GM19023 (cell line): Measurements from ENCODE around the gene MMP17.
A peak's percentile ranks its signal among the peaks of the same experiment; 100 is the strongest.

ENCODE experiments used
- ATAC-seq: cut with Tn5 transposase; IDR thresholded peaks from one replicate; pipeline ENCODE4 v1.9.1; 2021; ENCODE audit warnings: mild to moderate bottlenecking, moderate library complexity; ENCODE audit not compliant: unreplicated experiment

The MMP17 gene

GRCh38 chr12:131892711-131893604, 64.8 kb downstream of the MMP17 start:
- ATAC-seq: no peak

DNA sequence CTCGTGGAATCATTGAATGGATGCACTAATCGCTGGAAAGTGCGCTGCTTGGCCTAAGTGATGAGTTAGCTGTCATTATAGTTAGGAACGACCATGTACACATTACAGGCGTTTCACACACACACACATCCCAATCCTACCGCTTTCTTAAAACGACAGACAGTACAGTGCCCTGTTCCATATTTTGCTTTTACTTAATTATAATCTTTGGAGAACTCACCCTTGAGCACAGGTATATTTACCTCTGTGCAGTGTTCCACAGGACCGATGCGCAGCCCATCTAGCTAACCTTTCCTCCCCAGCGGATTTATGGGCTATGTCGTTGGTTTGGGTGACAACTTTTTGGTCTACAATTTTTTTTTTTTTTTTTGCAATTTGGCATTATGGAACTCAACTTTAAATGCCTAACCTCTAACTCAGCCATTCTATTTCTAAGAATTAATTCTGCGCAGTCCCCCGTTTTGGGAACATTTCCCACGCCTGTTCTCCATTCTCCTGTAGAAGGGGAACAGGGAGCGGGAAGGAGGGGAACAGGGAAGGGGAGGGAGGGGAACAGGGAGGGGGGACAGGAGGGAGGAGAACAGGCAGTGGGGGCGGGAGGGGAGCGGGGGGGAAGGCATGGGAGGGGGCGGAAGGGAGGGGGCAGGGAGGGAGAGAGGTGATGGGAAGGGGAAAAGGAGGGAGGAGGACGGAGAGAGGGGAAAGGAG, 65.6 kb downstream of the MMP17 start:
- no peak for ATAC-seq

GRCh38 chr12:131894313-131894860, 66.2 kb downstream of the MMP17 start, which contains the start of gene ULK1:
Gene ULK1 (plus strand): TSS chr12:131894622. CDS start chr12:131895002, 380 bp downstream.
- peak; percentile 77 for ATAC-seq

GRCh38 chr12:131894981-131895639, 66.9 kb downstream of the MMP17 start:
- ATAC-seq: no peak

- ATAC-seq: peak; percentile 11
These were observed 67.5 kb downstream of the MMP17 start for GRCh38 chr12:131895640-131896079.

DNA sequence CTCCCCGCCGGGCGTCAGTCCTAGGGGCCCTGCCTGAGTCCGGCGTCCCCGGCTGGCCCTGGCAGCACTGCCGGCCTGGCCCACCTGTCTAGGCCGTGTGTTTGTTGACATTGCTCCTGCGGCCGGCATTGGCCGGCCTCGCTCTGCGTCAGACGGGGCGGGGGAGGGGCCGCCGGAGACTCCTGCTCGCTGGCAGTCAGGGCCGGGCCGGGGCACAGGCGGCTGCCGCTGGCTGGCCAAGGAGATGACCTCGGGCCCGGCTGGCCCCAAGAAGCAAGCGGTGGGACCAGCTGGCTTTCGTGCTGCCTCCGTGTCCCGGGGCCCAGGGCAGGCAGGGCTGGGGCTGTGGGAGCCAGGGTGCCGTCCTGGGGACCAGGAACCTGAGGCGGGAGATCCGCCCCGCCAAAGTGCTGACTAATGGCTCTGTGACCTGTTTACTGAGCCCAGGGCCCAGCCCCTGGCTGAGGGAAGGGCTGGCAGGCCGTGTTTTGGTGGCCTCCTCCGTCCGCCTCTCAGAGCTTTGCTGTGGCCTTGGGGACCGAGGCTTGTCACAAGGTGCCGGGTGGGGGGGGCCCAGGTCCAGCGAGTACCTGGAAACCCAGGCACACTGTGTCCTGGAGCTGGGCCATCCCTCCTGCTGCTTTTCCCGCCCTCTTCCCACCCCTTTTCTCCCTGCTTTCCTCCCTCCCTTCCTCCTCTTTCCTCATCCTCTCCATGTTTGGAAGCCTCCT, 68.1 kb downstream of the MMP17 start:
- peak; percentile 62 for ATAC-seq

GRCh38 chr12:131896811-131897270, 68.6 kb downstream of the MMP17 start:
- no peak for ATAC-seq

GRCh38 chr12:131897276-131897675, 69.1 kb downstream of the MMP17 start:
- ATAC-seq: no peak

DNA sequence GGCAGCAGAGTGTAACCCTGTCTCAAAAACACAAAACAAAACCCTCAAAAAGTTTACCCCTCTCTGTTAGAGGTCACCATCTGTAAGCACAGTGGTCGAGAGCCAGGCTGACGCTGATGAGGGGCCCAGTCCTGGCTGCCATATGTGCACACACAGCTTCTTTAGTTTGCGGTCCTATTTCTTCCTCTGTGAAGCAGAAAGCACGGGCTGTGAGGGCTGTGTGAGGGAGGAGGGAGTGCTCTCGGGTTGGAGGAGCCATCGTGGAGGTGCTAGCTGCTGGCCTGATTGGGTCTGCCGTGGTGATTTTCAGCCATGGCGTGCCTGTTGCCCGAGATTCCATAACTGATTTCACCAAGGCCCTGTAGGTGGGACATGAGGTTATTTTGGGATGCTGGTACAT, 69.7 kb downstream of the MMP17 start:
- ATAC-seq: no peak

DNA sequence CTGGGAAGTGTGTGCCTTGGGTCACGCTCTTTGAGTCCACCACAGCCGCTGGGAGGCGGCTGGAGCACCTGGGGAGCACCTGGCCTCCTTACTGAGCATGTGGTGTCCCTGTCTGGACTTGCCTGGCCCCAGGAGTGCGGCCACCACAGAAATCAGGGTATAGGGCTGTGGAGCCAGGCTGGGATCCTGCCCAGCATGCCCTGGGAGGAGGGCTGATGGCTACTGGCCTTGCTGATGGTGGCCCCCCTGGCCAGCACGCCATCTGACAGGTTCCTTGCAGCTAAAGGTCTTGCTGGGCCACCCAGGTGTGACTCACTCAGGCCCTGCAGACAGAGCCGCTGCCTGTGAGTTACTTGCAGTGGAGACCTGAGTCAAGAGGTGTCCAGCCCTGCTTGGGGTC, 72.2 kb downstream of the MMP17 start:
- ATAC-seq: no peak
